Mucosa of descending colon (tissue), 3 donors: ENCODE data around the gene FARS2. TPM values are rescaled to one million over a fixed set of nuclear protein-coding genes. Genes with fewer than 3 reads are reported as not detected.
"Not testable (repeated sequence)": the region's sequence is repeated elsewhere in the genome, so short reads cannot be mapped to it uniquely, and the experiment has no call there.

ENCODE experiments used
- ATAC-seq: fragments of 200-7000 bp; cut with Tn5 transposase; one replicate; pipeline ENCODE4 v1.9.1; 2020; ENCODE audit warnings: mild to moderate bottlenecking, moderate library complexity
- DNase-seq, 3 donors: peaks; one replicate each; pipeline ENCODE4 v3.0.0-alpha.2; 2020
- H3K36me3 ChIP-seq: fragments of 200-600 bp; one replicate; pipeline ENCODE4 v1.8.0; 2021; ENCODE audit warnings: low read depth, mild to moderate bottlenecking
- H3K4me1 ChIP-seq: fragments of 200-600 bp; one replicate; pipeline ENCODE4 v1.8.0; 2021; ENCODE audit warnings: low read depth, mild to moderate bottlenecking
- H3K4me3 ChIP-seq: fragments of 200-600 bp; one replicate; pipeline ENCODE4 v1.8.0; 2021; ENCODE audit warnings: mild to moderate bottlenecking
- H3K9me3 ChIP-seq: fragments of 200-600 bp; one replicate; pipeline ENCODE4 v1.8.0; 2021; ENCODE audit warnings: mild to moderate bottlenecking
- CTCF ChIP-seq: fragments of 200-600 bp; IDR thresholded peaks from one replicate; pipeline ENCODE4 v1.8.0; 2022; ENCODE audit warnings: antibody characterized with exemption, mild to moderate bottlenecking
- intact Hi-C, 2 donors: fragments of 100-400 bp; cut with DNase I in 1 of 2; cut with micrococcal nuclease in 1 of 2; formaldehyde crosslinking; loops; one replicate each; pipeline versions ENCODE4 v1.11.0 to v1.11.1; 2022; cut with DNase I, micrococcal nuclease
- total RNA-seq, 3 donors: library from RNA; stranded (reverse); fragmentation: NEBNext Ultra II Directional in 2 of 3; extraction: Animal tissue kit (Norgen Biotek cat#: 25700) in 2 of 3; gene quantifications; one replicate each; pipeline versions ENCODE4 v1.2.1 to v1.2.4, GENCODE V29; 2021 to 2023
- donor health status: DM: no; HTN: no; CAD: no; lungs with moderate emphysema.
- donor health status: DM: no; HTN: no; CAD: no.
- donor health status: DM: no; HTN: yes; CAD: no.

Gene FARS2
- total RNA-seq, 3 donors from 2014 or later, result 15.2 to 21.6 (median 17.2) TPM

DNA sequence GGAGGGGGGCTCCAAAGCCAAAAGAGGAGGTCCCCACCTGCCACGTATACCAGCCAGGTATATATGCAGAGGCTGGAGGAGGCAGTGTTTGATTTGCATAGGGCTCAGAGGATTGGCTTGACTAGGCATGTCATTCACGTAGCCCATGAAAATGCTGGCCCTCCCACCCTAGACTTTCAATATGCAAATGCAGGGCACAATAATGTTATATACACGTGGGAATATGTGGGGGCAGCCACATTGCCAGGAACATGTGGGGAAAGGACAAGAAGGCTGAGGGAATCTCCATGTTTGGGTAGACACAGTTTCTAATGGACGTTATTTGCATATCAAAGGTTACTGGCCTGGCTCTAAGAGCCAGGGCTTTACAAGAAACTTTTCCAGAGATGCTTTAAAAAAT, 301.8 kb downstream of the FARS2 start:
- TF ChIP-seq CTCF, result no peak
- ATAC-seq, result no peak
- Histone ChIP-seq H3K4me3 (no peak overlapping the region), H3K36me3 (no peaks in the 10 kb centered on the region), H3K4me1 (no peaks in the 10 kb centered on the region), H3K9me3 (no peaks in the 10 kb centered on the region)
- DNase-seq, result no peak
- intact Hi-C loops, result no loop called here

DNA sequence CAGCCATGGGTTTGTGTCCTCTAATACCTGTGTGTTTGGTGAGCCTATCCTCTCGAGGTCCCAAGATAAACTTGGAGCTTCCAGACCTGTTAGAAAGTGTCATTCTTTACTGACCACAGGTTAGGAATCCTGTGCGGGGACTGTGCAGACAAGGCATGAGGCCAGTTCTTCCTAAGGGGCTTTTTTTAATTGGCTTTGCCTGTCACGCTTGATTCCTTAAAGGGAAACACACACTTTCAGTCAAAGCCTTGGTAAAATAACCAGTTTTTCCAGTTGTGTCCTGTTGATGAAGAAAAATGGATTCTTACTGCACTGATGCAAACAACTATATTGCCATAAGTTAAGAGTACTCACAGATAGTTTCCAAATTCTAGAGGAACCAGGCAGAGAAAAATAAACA, 303.4 kb downstream of the FARS2 start:
- intact Hi-C loops, H3K4me1 ChIP-seq, H3K36me3 ChIP-seq, DNase-seq, ATAC-seq, H3K9me3 ChIP-seq, H3K4me3 ChIP-seq: not testable (repeated sequence)

DNA sequence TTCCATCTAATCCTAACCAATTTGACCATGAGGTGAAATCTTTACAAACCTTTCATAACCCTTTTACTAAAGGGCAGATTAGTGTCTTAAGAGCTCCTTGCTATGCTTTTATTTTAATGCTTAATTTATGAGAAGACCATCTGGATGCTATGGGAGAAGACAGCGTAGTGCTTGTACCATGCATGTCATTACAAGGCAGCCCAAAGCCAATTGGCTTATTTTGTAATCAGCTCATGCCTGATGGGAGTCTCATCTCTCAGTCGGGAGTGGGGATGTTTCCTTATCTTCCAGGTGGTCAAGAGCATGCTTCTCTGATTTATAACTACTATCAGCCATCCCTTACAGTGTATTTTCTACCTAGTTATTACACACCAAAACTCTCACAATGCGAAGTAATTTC, 304.7 kb downstream of the FARS2 start:
- ATAC-seq (no peak), DNase-seq (no peak)
- H3K9me3 ChIP-seq, result no peaks in the 10 kb centered on the region
- intact Hi-C loops, result no loop called here
- no peaks in the 10 kb centered on the region for H3K36me3 ChIP-seq
- no peak overlapping the region for H3K4me3 ChIP-seq
- H3K4me1 ChIP-seq, result no peaks in the 10 kb centered on the region
- no peak for TF ChIP-seq CTCF

- H3K9me3 ChIP-seq, result no peaks in the 10 kb centered on the region
- no peaks in the 10 kb centered on the region for H3K36me3 ChIP-seq
- ATAC-seq, result no peak
- DNase-seq, result no peak
- H3K4me1 ChIP-seq, result no peaks in the 10 kb centered on the region
- intact Hi-C loops, result no loop called here
- H3K4me3 ChIP-seq, result no peak overlapping the region
- no peak for TF ChIP-seq CTCF
Measured at GRCh38 chr6:5566718-5567117, 305.4 kb downstream of the FARS2 start.

- no peak for TF ChIP-seq CTCF
- Histone ChIP-seq H3K9me3 (no peaks in the 10 kb centered on the region), H3K4me3 (no peak overlapping the region), H3K4me1 (no peaks in the 10 kb centered on the region), H3K36me3 (no peaks in the 10 kb centered on the region)
- intact Hi-C loops, result no loop called here
- no peak for DNase-seq
- ATAC-seq, result no peak
Measured at GRCh38 chr6:5567352-5567751, 306.0 kb downstream of the FARS2 start.

- H3K4me3 ChIP-seq, result no peak overlapping the region
- no peaks in the 10 kb centered on the region for H3K4me1 ChIP-seq
- ATAC-seq (no peak), DNase-seq (no peak)
- no peaks in the 10 kb centered on the region for H3K36me3 ChIP-seq
- no peak for TF ChIP-seq CTCF
- intact Hi-C loops, result no loop called here
- no peaks in the 10 kb centered on the region for H3K9me3 ChIP-seq
Measured at GRCh38 chr6:5567890-5568289, 306.6 kb downstream of the FARS2 start.
